ENCODE results near the gene MAPRE2.

The MAPRE2 gene

GRCh38 chr18:35089382-35089781 lies 48.2 kb downstream of the MAPRE2 start:
- no peak overlapping the region for H3K4me3 ChIP-seq (ENCODE audit: low read depth, low read length)
- TF ChIP-seq CTCF (IDR thresholded peaks at IDR 0.05; ENCODE audit: borderline replicate concordance, insufficient read depth, low read depth, low read length), result no peak

DNA sequence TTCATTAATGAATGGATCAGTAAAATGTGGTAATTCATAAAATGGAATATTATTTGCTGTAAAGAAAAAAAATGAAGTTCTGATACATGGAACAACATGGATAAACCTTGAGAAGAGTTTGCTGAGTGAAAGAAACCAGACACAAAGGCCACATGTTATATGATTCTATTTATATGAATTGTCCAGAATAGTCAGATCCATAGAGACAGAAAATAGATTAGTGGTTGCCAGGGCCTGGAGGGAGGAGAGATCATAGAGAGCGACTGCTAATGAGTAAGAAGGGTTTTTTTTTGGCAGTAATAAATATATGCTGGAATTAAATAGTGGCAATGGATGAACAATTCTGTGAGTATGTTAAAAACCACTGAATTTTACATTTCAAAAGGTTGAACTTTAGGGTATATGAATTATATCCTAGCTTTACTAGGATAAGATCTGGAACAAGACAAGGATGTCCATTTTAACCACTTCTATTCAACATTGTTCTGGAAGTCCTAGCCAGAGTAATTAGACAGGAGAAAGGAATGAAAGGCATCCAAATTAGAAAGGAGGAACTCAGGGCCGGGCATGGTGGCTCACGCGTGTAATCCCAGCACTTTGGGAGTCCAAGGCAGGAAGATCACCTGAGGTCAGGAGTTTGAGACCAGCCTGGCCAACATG lies 48.8 kb downstream of the MAPRE2 start:
- no peak overlapping the region for H3K4me3 ChIP-seq (ENCODE audit: low read depth, low read length)
- TF ChIP-seq CTCF (IDR thresholded peaks at IDR 0.05; ENCODE audit: borderline replicate concordance, insufficient read depth, low read depth, low read length), result no peak

DNA sequence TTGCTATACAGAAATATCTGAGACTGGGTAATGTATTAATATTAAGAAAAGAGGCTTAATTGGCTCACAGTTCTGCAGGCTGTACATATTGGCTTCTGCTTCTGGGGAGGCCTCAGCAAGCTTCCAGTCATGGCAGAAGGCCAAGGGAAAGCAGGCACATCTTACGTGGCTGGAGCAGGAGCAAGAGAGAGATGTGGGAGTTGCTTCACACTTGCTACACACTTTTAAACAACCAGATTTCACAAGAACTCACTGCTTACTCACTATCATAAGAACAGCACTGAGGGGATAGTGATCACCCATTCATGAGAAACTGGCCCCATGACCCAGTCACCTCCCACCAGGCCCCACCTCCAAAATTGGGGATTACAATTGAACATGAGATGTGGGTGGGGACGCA lies 50.6 kb downstream of the MAPRE2 start:
- TF ChIP-seq CTCF (IDR thresholded peaks at IDR 0.05; ENCODE audit: borderline replicate concordance, insufficient read depth, low read depth, low read length), result no peak
- H3K4me3 ChIP-seq (ENCODE audit: low read depth, low read length), result no peak overlapping the region

DNA sequence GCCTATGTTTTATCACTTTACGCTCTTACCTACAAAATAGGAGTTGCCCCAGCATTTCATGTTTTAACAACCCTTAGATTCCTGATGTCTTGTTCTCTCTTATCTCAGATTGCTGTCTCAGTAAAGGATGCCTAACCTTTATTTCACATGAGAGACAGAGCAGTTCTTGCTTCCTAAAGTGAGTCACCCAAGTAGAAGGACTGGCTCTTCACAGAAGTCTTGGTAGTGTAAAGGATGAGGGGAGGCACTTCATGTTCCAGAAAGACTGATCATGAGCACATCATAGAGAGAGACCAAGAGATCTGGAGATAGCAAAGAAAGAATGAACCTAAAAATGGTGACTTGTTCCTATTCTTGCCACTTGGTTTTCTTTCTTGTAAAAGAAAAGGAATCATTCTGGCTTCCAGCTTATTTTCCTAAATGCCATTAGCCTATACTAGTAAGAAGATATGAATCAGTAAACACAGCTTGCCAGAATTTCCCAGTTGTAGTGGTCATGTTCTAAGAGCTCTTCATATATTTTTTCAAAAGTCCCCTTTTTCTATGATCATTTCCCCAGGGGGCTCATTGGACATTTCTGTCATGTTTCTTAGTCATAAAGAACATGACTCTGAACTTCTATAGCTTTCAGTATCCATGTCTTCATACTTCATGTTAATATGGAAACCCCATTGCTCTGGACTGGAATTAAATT lies 54.9 kb downstream of the MAPRE2 start:
- H3K4me3 ChIP-seq (ENCODE audit: low read depth, low read length), result no peak overlapping the region
- no peak for TF ChIP-seq CTCF (IDR thresholded peaks at IDR 0.05; ENCODE audit: borderline replicate concordance, insufficient read depth, low read depth, low read length)

GRCh38 chr18:35096677-35097011 lies 55.4 kb downstream of the MAPRE2 start:
- no peak overlapping the region for H3K4me3 ChIP-seq (ENCODE audit: low read depth, low read length)
- TF ChIP-seq CTCF (IDR thresholded peaks at IDR 0.05; ENCODE audit: borderline replicate concordance, insufficient read depth, low read depth, low read length), result no peak

DNA sequence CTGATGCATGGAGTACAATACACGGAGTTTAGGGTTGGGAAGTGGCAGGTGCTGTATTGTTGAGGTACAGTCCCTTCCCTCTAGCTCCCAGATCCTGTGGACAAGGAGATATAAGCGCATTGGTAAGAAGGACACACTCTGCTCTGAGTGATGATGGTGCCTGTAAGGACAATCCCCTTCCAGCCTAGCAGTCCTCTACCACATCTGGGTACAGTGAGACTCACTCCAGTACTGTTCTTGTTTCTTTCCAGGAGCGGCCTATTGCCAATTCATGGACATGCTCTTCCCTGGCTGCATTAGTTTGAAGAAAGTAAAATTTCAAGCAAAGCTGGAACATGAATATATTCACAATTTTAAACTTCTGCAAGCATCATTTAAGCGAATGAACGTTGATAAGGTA lies 56.0 kb downstream of the MAPRE2 start:
- no peak for TF ChIP-seq CTCF (IDR thresholded peaks at IDR 0.05; ENCODE audit: borderline replicate concordance, insufficient read depth, low read depth, low read length)
- H3K4me3 ChIP-seq (ENCODE audit: low read depth, low read length), result no peak overlapping the region

GRCh38 chr18:35097763-35098162 lies 56.5 kb downstream of the MAPRE2 start:
- TF ChIP-seq CTCF (IDR thresholded peaks at IDR 0.05; ENCODE audit: borderline replicate concordance, insufficient read depth, low read depth, low read length), result no peak
- H3K4me3 ChIP-seq (ENCODE audit: low read depth, low read length), result no peak overlapping the region

Measured in GM12875 (cell line).